H9 (cell line): ENCODE data around the gene ZMYM3. TPM values are rescaled to one million over a fixed set of nuclear protein-coding genes. Genes with fewer than 3 reads are reported as not detected.

Source experiments
- DNase-seq: peaks from one replicate; pipeline ENCODE4 v3.0.0-alpha.2; 2017
- H2AFZ ChIP-seq: one replicate; pipeline ENCODE4 v1.6.1; 2013; ENCODE audit warnings: mild to moderate bottlenecking, low read length, control low read depth, moderate library complexity
- H2AK5ac ChIP-seq: 2 replicates; pipeline ENCODE4 v1.6.1; 2013; ENCODE audit warnings: low read length, control low read depth, mixed read lengths; ENCODE audit not compliant: insufficient read length
- H2BK120ac ChIP-seq: one replicate; pipeline ENCODE4 v1.6.1; 2013; ENCODE audit warnings: low read depth, mild to moderate bottlenecking, low read length, control low read depth, inconsistent platforms; ENCODE audit not compliant: poor library complexity, severe bottlenecking
- H2BK12ac ChIP-seq: 2 replicates; pipeline ENCODE4 v1.6.1; 2013; ENCODE audit warnings: low read length, control low read depth, mixed read lengths, low read depth; ENCODE audit not compliant: insufficient read length
- H2BK15ac ChIP-seq: 2 replicates; pipeline ENCODE4 v1.6.1; 2013; ENCODE audit warnings: low read depth, low read length, control low read depth
- H2BK20ac ChIP-seq: one replicate; pipeline ENCODE4 v1.6.1; 2013; ENCODE audit warnings: low read depth, mild to moderate bottlenecking, low read length, control low read depth, inconsistent platforms; ENCODE audit not compliant: poor library complexity, severe bottlenecking
- H2BK5ac ChIP-seq: 2 replicates; pipeline ENCODE4 v1.6.1; 2013; ENCODE audit warnings: low read length, control low read depth, mixed read lengths; ENCODE audit not compliant: insufficient read length
- H3K14ac ChIP-seq: 2 replicates; pipeline ENCODE4 v1.6.1; 2013; ENCODE audit warnings: low read length, control low read depth; ENCODE audit not compliant: insufficient read depth
- H3K18ac ChIP-seq: 2 replicates; pipeline ENCODE4 v1.6.1; 2013; ENCODE audit warnings: low read depth, mild to moderate bottlenecking, mixed read lengths, low read length, control low read depth; ENCODE audit not compliant: insufficient read length
- H3K23ac ChIP-seq: 2 replicates; pipeline ENCODE4 v1.6.1; 2013; ENCODE audit warnings: low read length, control low read depth, mixed read lengths, low read depth; ENCODE audit not compliant: insufficient read length
- H3K23me2 ChIP-seq: 2 replicates; pipeline ENCODE4 v1.6.1; 2013; ENCODE audit warnings: low read depth, mild to moderate bottlenecking, mixed read lengths, low read length, control low read depth; ENCODE audit not compliant: insufficient read length, poor library complexity, severe bottlenecking
- H3K27ac ChIP-seq: 2 replicates; pipeline ENCODE4 v1.5.1; 2013; ENCODE audit warnings: low read length, control low read depth, mixed read lengths, low read depth; ENCODE audit not compliant: insufficient read length
- H3K27me3 ChIP-seq: 2 replicates; pipeline ENCODE4 v1.6.1; 2013; ENCODE audit warnings: low read length, control low read depth, inconsistent platforms; ENCODE audit not compliant: insufficient read depth
- H3K4ac ChIP-seq: 2 replicates; pipeline ENCODE4 v1.6.1; 2013; ENCODE audit warnings: low read depth, mild to moderate bottlenecking, control low read depth, inconsistent platforms, low read length, moderate library complexity
- H3K4me1 ChIP-seq: 2 replicates; pipeline ENCODE4 v1.6.1; 2013; ENCODE audit warnings: low read length, control low read depth, inconsistent platforms; ENCODE audit not compliant: insufficient read depth
- H3K4me2 ChIP-seq: 2 replicates; pipeline ENCODE4 v1.6.1; 2013; ENCODE audit warnings: low read length, control low read depth, mixed read lengths; ENCODE audit not compliant: insufficient read length, insufficient read depth
- H3K56ac ChIP-seq: 2 replicates; pipeline ENCODE4 v1.6.1; 2013; ENCODE audit warnings: low read depth, mild to moderate bottlenecking, mixed read lengths, low read length, control low read depth; ENCODE audit not compliant: insufficient read length
- H3K79me1 ChIP-seq: 2 replicates; pipeline ENCODE4 v1.6.1; 2013; ENCODE audit warnings: low read depth, mild to moderate bottlenecking, moderate library complexity, low read length, control low read depth, inconsistent platforms; ENCODE audit not compliant: insufficient read depth, poor library complexity, severe bottlenecking
- H3K79me2 ChIP-seq: 2 replicates; pipeline ENCODE4 v1.6.1; 2013; ENCODE audit warnings: low read length, control low read depth, inconsistent platforms; ENCODE audit not compliant: insufficient read depth
- H3K9ac ChIP-seq: 2 replicates; pipeline ENCODE4 v1.6.1; 2013; ENCODE audit warnings: low read length, control low read depth, mixed read lengths; ENCODE audit not compliant: insufficient read length; ENCODE audit errors: extremely low read depth
- H3K9me3 ChIP-seq: one replicate; pipeline ENCODE4 v1.6.1; 2013; ENCODE audit warnings: low read depth, low read length, inconsistent platforms; ENCODE audit not compliant: control insufficient read depth
- H3T11ph ChIP-seq: one replicate; pipeline ENCODE4 v1.6.1; 2013; ENCODE audit warnings: mild to moderate bottlenecking, low read length, control low read depth, inconsistent platforms
- H4K20me1 ChIP-seq: one replicate; pipeline ENCODE4 v1.6.1; 2013; ENCODE audit not compliant: control insufficient read depth, insufficient read length, insufficient read depth
- H4K5ac ChIP-seq: 2 replicates; pipeline ENCODE4 v1.6.1; 2013; ENCODE audit warnings: low read depth, mild to moderate bottlenecking, mixed read lengths, low read length, control low read depth; ENCODE audit not compliant: insufficient read length
- H4K8ac ChIP-seq: replicated peaks from 2 replicates; pipeline ENCODE4 v1.6.1; 2013; ENCODE audit warnings: low read length, control low read depth, mixed read lengths, low read depth; ENCODE audit not compliant: insufficient read length
- H4K91ac ChIP-seq: 2 replicates; pipeline ENCODE4 v1.6.1; 2013; ENCODE audit warnings: low read depth, mild to moderate bottlenecking, moderate library complexity, mixed read lengths, low read length, control low read depth; ENCODE audit not compliant: insufficient read length
- H3K27ac Mint-ChIP-seq, 3 experiments: 2 replicates in 2 of 3; 3 replicates in 1 of 3; pipeline ENCODE4 v1.8.0; 2020 to 2021; ENCODE audit warnings: mixed read lengths in 3 of 3, mild to moderate bottlenecking in 1 of 3, moderate library complexity in 1 of 3
- H3K27me3 Mint-ChIP-seq: 2 replicates; pipeline ENCODE4 v1.8.0; 2021; ENCODE audit warnings: low read depth, mild to moderate bottlenecking, moderate library complexity, mixed read lengths
- H3K36me3 Mint-ChIP-seq, 3 experiments: 2 replicates in 2 of 3; 3 replicates in 1 of 3; pipeline ENCODE4 v1.8.0; 2020 to 2021; ENCODE audit warnings: low read depth in 3 of 3, mixed read lengths in 3 of 3; ENCODE audit not compliant: insufficient read depth in 1 of 3
- H3K4me1 Mint-ChIP-seq, 2 experiments: 2 replicates each; pipeline ENCODE4 v1.8.0; 2020; ENCODE audit warnings: mixed read lengths in 2 of 2
- H3K4me3 Mint-ChIP-seq, 2 experiments: 2 replicates in 1 of 2; 3 replicates in 1 of 2; pipeline ENCODE4 v1.8.0; 2020 to 2021; ENCODE audit warnings: mild to moderate bottlenecking in 2 of 2, mixed read lengths in 2 of 2, moderate library complexity in 1 of 2
- H3K9me3 Mint-ChIP-seq, 2 experiments: 2 replicates in 1 of 2; 3 replicates in 1 of 2; pipeline ENCODE4 v1.8.0; 2020; ENCODE audit warnings: mild to moderate bottlenecking in 2 of 2, mixed read lengths in 2 of 2, moderate library complexity in 1 of 2
- WGBS: extraction: QIAGEN DNeasy Blood & Tissue Kit; methylation state at CpG from one replicate; pipeline ENCODE4 v1.1.7; 2013; ENCODE audit warnings: missing lambda C conversion rate, low lambda C conversion rate, mixed read lengths; ENCODE audit not compliant: insufficient read length; ENCODE audit errors: extremely low coverage; 5-methylcytosine and 5-hydroxymethylcytosine counted together
- total RNA-seq: library from RNA; stranded (reverse); gene quantifications from 2 replicates; pipeline ENCODE4 v1.2.1, GENCODE V29; 2021
- TF ChIP-seq, protein P1 (sequence below): fragments of 200-600 bp; sonication (generic); conservative IDR thresholded peaks from 3 replicates; pipeline ENCODE4 v1.8.0; 2021; ENCODE audit warnings: antibody characterized with exemption, mild to moderate bottlenecking

The ZMYM3 gene
- total RNA-seq, 1 experiment from 2014 or later: 86.5 TPM

DNA sequence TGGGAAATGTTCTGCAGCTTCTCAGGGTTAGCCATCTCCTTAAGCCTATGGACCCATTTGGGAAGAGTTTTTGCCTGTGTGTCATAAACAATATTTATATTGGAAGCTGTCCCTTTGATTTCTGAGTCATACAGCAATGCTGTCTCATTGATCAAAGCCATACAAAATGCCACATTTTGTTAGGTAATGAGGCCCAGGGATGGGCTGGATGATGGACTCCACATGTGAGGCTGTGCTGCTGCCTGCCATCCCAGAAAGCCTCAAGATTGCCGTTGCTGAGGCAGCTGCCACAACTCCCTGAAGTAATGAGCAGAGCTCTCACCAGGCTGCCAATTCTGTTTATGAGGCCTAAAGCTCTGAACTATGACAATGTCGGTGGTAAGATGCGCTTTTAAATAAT, 43.1 kb downstream of the ZMYM3 start:
- Histone ChIP-seq H2AFZ (no peak overlapping the region), H4K20me1 (no peaks in the 10 kb centered on the region), H4K91ac (no peak overlapping the region), H3K4me1 (no peaks in the 10 kb centered on the region), H3K79me2 (no peaks in the 10 kb centered on the region), H3K27me3 (no peaks in the 10 kb centered on the region), H3K9ac (no peak overlapping the region), H3T11ph (no peak overlapping the region), H3K79me1 (no peaks in the 10 kb centered on the region), H2AK5ac (no peak overlapping the region), H4K5ac (no peak overlapping the region), H2BK20ac (no peak overlapping the region), H2BK12ac (no peak overlapping the region), H2BK120ac (no peak overlapping the region), H3K23me2 (no peaks in the 10 kb centered on the region), H2BK15ac (no peak overlapping the region), H3K23ac (no peak overlapping the region), H3K27ac (no peak overlapping the region), H3K9me3 (peaks cover 22% of the 10 kb centered on the region), H4K8ac (no peak overlapping the region), H3K4ac (no peak overlapping the region), H3K18ac (no peak overlapping the region), H3K14ac (no peak overlapping the region), H3K56ac (no peak overlapping the region), H2BK5ac (no peak overlapping the region), H3K4me2 (no peak overlapping the region)
- peaks cover 64 to 71% of the 10 kb centered on the region in 2 experiments for H3K9me3 Mint-ChIP-seq
- TF ChIP-seq, protein P1, sequence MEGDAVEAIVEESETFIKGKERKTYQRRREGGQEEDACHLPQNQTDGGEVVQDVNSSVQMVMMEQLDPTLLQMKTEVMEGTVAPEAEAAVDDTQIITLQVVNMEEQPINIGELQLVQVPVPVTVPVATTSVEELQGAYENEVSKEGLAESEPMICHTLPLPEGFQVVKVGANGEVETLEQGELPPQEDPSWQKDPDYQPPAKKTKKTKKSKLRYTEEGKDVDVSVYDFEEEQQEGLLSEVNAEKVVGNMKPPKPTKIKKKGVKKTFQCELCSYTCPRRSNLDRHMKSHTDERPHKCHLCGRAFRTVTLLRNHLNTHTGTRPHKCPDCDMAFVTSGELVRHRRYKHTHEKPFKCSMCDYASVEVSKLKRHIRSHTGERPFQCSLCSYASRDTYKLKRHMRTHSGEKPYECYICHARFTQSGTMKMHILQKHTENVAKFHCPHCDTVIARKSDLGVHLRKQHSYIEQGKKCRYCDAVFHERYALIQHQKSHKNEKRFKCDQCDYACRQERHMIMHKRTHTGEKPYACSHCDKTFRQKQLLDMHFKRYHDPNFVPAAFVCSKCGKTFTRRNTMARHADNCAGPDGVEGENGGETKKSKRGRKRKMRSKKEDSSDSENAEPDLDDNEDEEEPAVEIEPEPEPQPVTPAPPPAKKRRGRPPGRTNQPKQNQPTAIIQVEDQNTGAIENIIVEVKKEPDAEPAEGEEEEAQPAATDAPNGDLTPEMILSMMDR: no peak
- H3K27me3 Mint-ChIP-seq: peaks cover 5% of the 10 kb centered on the region
- no CpG with 5 or more reads among the region's 3 CpGs for WGBS
- peaks cover 0 to 7% (median 4%) of the 10 kb centered on the region in 3 experiments; a peak in 5 of 7 replicates for H3K36me3 Mint-ChIP-seq
- no peak overlapping the region for H3K27ac Mint-ChIP-seq
- DNase-seq: no peak
- H3K4me1 Mint-ChIP-seq: peaks cover 2 to 11% of the 10 kb centered on the region in 2 experiments; a peak in 1 of 4 replicates
- no peak overlapping the region for H3K4me3 Mint-ChIP-seq
